GM18951 (cell line): Measurements from ENCODE around the gene USP20.

Experiments used
- POLR2A ChIP-seq: IDR thresholded peaks from 4 replicates; pipeline ENCODE4 v1.6.1; 2011; ENCODE audit warnings: mild to moderate bottlenecking; ENCODE audit not compliant: insufficient read length, insufficient read depth; ENCODE audit errors: extremely low read depth
- in situ Hi-C: fragments of 300-500 bp; cut with MboI; formaldehyde crosslinking; loops from one replicate; pipeline ENCODE4 v1.12.0; 2022; ENCODE audit warnings: low sequenced_read_pairs, mixed read lengths, inconsistent platforms; ENCODE audit not compliant: unreplicated experiment

The USP20 gene

DNA sequence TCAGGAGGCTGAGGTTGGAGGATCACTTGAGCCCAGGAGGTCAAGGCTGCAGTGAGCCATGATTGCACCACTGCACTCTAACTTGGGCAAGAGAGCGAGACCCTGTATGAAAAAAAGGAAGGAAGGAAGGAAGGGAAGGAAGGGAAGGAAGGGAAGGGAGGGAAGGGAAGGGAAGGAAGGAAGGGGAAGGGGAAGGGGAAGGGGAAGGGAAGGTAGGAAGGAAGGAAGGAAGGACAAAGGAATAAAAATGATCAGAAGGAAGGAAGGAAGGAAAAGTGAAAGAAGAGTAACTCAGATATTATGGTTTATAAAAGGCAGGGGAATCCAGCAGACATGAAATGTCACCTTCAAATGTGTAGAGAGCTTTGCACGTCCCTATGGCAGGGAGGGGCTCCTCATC lies 64.4 kb downstream of the USP20 start:
- in situ Hi-C loops, result no loop called here
- TF ChIP-seq POLR2A, result no peak

DNA sequence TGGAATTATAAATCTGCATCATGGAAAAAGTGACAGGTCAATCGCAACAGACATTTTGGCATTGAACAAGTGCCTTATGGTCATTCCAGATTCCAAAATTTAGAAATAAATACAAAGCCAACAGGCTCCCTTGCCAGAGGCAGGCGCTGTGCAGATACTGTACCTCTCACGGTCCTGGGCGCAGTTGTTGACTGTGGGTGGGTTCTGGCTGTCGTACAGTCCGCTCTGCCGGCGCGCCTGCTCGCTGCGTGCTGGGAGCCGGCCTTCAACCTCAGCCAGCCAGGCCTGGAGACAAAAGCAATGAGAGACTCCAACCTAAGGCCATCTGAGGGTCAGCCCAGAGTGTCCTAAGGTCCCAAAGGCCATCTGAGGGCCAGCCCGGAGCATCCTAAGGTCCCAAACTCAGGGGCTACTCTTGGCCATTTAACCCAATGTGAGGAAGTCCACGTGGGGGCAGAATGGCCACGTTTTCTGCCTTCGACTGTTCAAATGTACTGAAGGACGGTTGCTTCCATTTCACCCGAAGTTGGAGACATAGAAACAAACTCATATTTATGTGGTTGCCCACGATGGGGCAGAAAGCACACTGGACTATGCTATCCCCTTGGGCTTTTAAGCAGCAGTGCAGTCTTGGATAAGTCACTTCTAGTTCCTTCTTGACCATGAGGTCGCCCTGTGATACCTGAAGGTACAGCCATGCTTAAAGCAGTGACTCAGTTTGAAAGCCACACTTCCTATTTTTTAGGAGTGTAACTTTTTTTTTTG lies 65.2 kb downstream of the USP20 start:
- in situ Hi-C loops, result no loop called here
- TF ChIP-seq POLR2A, result no peak

DNA sequence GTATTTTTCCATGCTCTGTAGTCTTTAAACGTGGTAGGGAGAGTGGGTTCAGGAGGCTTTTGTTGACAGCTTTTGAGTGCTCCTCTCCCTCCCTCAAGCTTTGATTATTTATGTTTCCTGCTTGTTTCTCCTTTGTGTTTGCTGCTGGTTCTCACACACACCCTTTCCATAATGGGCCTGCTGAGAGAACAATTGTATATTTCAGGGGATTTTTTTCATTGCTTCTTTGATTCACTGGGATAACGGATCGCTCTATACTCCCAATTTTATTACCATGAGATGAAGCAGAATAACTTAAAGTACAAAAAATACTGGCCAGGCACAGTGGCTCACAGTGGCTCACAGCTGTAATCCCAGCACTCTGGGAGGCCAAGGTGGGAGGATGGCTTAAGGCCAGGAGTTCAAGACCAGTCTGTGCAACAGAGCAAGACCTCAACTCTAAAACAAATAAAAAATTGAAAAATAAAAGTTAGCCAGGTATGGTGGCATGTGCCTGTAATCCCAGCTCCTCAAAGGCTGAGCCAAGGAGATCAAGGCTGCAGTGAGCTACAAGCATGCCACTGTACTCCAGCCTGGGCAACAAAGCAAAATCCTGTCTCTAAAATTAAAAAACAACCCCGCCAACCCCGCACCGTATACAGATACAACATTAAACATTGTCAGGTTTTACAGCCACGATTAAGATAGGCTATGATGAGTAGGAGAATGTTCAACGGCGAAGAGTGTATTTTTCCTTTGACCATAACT lies 66.9 kb downstream of the USP20 start:
- in situ Hi-C loops, result no loop called here
- TF ChIP-seq POLR2A, result no peak

DNA sequence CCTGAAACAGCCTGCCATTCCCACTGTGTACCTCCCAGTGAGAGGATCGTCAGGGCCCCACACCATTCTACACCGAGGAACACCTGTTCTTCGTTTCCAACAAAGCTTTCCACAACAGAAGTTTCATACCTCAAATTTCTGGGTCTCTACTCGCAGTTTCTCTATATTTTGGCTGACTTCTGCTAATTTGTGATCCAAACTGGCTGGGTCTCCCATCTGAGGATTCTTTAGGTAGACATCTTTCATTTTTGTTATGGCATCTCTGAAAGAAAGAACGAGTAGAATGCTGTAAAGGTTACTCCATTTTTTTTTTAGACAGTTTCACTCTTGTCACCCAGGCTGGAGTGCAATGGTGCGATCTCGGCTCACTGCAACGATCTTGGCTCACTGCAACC lies 67.5 kb downstream of the USP20 start:
- in situ Hi-C loops, result no loop called here
- no peak for TF ChIP-seq POLR2A

DNA sequence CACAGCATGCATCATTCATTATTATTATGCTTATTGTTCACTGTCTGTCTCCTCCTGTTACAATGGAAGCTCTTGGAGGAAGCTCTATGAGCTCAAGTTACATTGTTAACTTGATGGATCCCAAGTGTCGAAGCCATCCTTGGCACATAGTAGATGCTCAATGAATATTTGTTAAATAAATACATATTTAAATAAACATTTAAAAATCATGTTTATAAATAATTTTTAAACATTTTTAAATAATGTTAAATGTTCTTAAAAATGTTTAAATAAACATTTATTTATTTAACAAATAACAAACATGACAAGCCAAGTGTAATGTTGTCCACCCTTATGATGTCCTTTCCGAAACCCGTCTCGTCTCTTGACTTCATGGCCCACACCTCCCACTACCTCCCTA lies 69.5 kb downstream of the USP20 start:
- no peak for TF ChIP-seq POLR2A
- in situ Hi-C loops, result no loop called here

DNA sequence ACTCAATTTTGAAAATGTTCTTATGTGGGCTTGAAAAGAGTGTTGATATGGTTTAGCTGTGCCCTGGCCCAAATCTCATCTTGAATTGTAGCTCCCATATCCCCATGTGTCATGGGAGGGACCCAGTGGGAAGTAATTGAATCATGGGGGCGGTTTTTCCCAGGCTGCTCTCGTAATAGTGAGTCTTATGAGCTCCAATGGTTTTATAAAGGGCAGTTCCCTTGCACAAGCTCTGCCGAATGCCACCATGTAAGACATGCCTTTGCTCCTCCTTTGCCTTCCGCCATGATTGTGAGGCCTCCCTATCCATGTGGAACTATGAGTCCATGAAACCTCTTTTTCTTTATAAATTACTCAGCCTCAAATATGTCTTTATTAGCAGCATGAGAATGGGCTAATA lies 71.0 kb downstream of the USP20 start:
- in situ Hi-C loops, result no loop called here
- no peak for TF ChIP-seq POLR2A

DNA sequence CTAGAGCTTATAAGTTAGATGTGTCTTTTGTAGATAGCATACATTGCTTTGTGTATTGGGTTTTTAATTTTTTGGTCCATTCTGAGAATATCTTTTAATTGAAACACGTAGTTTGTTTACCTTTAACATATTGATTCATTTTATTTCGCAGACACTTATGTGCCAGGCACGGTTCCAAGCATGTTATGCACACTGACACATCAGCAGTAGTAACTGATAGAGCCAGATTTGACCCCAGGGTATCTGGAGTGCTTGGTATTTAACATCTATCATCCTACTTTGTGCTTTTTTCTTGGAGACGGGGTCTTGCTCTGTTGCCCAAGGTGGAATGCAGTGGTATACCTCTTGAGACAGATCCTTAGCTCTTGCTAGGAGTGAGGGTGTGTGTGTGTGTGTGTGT lies 71.9 kb downstream of the USP20 start:
- no peak for TF ChIP-seq POLR2A
- in situ Hi-C loops, result no loop called here

DNA sequence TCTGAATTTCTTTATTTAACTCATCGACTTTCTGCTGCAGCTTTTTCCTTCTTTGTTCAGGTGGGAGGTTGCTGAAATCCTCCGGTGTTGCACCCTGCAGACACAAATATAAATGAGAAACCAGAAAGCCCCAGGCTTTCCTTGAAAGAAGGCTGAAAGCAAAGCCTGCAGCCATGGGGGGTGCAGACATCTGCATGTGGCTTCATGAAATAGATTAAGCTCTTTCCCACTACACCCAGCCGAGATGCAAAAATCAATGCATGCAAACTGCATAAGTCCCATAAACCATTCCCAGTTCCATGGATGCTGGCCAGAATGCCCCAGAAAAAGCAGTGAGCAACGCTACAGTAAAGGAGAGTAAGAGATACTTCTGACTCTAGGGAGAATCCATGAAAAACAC lies 73.6 kb downstream of the USP20 start:
- TF ChIP-seq POLR2A, result no peak
- in situ Hi-C loops, result no loop called here

DNA sequence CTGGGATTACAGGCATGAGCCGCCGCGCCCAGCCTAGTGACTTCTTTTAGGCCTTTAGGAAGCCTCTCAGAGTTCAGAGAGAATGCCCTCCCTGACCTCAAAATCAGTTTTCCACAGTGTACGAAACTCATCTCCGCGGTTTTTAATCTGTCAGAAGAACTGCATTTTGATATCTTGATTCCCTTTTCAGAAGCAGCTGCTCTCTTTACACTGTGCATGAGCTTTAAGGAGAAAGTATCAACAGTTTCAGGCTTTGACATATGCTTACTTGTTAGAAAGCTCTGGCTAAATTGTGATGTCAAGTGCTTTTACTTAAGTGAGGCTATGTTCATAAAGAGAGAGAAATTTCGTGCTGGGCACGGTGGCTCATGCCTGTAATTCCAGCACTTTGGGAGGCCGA lies 74.6 kb downstream of the USP20 start:
- TF ChIP-seq POLR2A, result no peak
- in situ Hi-C loops, result no loop called here

DNA sequence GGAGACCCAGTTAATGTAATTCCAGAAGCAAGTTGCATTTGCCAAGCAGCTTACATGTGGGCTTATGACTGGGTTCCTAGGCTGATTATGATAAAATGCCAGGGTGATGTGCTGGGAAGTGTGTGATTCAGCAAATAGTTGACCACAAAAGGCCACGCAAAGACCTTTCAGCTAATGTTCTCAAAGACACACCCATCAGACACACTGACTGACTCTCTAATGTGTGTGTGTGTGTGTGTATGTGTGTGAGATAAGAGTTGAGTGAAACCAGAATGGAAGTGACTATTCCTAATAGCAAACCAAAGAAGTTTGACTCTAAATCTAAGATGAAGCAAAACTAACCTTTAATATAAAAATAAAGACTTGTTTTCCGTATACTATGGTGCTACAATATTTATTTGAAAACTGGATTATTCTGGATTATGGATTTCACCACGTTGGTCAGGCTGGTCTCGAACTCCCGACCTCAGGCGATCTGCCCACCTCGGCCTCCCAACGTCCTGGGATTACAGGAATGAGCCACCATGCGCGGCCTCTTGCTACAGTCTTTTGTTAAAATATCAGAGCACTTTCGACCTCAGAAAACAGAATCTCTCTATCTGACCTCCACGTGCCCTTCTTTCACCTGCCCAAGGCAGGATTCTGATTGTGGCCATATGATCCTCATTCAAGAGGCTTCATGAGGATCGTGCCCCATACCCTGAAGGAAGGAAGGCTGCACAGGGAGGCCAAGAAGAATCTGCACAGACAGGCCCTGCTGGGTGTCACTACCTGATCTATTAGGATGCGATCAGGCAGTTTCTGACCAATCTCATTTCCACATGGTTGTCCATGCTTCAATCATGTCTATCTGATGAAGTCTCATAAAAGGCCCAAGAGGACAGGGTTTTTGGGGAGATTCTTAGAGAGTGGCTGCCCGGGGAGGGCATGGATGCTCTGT lies 75.6 kb downstream of the USP20 start:
- in situ Hi-C loops, result no loop called here

DNA sequence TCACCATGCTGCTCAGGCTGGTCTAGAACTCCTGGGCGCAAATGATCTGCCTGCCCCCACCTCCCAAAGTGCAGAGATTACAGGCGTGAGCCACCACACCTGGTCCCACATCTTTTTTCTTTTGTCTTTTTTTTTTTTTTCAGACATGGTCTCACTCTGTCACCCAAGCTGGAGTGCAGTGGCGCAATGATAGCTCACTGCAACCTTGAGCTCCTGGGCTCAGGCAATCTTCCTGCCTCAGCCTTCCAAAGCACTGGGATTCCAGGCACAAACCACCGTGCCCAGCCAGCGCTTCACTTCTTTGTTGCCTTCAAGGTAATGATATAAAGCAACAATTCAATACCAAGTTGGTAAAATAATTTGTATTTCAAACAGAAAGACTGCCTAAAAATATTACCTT lies 78.8 kb downstream of the USP20 start:
- TF ChIP-seq POLR2A, result no peak
- in situ Hi-C loops, result no loop called here

More for the DNA sequence above, 75.6 kb downstream of the USP20 start:
- TF ChIP-seq POLR2A, result no peak

DNA sequence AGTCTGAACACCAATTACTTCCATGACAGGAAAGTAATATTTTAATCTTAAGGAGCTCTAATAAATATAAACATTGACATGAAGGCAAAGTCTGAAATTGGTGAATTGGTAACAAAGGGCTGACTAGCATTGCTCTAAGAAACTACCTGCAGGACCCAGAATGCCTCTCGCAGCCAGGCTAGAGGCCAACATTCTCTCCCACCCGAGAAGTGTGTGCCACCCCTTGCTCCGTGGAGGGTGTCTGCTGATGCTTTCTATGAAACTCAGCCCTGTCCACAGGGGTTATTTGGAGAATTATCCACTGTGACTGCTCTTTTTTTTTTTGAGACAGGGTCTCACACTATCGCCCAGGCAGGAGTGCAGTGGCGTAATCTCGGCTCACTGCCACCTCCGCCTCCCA lies 81.4 kb downstream of the USP20 start:
- in situ Hi-C loops, result no loop called here
- TF ChIP-seq POLR2A, result no peak

DNA sequence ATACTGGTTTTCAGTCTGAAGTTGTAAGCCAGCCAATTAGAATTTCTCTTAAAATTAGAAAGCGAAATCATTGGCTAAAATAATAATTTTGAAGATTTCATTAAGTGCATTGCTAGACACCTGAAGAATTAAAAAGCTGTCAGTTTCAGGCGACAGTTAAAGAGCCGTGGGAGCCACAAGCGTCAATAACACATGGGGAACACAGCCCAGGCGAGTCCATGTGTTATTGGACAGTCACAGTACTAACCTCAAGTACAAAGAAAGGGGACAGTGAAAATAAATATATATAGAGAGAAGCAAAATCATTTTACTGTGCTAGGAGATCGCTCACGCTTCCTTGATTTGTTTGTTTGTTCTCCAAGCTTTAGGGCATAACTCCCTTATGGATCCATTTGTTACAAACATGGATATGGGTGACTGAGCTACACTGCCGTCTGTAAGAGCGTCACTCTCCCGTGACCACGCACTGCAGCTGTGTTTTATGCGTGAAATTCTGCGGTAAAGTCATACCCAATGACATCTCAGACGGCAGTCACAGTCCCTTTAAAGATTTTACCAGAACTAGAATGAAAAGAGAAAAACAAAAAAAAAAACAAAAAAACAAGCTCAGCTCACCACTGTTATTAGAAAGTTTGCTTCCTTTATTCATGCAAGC lies 83.2 kb downstream of the USP20 start:
- in situ Hi-C loops, result no loop called here
- no peak for TF ChIP-seq POLR2A
